GM18505 (cell line): Measurements from ENCODE around the gene LAMA2.

Experiments used
- ATAC-seq: cut with Tn5 transposase; IDR thresholded peaks from one replicate; pipeline ENCODE4 v1.9.1; 2021; ENCODE audit not compliant: unreplicated experiment
- POLR2A ChIP-seq: IDR thresholded peaks from 4 replicates; pipeline ENCODE4 v1.6.1; 2011; ENCODE audit warnings: borderline replicate concordance; ENCODE audit not compliant: insufficient read depth, insufficient read length; ENCODE audit errors: extremely low read depth

The LAMA2 gene

DNA sequence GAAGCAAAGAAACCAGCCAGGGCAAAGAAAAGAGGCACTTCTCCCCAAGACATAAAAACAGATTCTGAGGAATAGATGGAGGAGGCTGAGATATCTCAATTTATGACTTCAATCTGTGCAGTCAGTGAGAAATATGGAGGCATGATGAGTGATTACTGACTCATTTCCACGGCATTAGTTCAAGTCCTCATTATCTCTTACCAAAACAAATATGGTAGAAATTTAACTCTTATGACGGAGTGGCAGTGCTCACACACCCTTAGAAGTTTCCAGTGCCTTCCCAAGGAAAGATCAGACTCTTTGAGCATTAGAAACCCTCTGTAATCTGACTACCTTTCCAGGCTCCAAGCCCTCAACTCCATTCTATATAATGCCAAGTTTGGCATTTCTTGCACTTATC is 463.0 kb downstream of the LAMA2 start:
- no peak for ATAC-seq
- no peak for TF ChIP-seq POLR2A

DNA sequence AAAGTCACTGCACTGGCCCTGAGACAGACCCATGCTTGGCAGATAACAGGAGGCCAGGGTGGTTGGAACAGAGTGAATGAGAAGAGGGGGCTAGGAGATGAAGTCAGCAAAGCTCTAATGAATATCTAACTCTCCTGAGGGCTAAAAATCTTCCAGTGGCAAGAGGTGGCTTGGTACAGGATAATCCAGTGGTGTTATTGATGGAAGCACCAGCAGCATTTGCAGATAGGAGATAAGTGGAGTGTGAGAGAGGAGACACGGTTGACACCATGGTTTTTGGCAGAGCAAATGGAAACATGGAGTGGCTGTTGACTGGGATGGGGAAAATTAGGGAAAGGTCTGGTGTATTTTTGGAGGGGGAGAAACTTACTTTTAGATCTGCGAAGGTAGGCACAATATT is 464.0 kb downstream of the LAMA2 start:
- TF ChIP-seq POLR2A = no peak
- no peak for ATAC-seq

DNA sequence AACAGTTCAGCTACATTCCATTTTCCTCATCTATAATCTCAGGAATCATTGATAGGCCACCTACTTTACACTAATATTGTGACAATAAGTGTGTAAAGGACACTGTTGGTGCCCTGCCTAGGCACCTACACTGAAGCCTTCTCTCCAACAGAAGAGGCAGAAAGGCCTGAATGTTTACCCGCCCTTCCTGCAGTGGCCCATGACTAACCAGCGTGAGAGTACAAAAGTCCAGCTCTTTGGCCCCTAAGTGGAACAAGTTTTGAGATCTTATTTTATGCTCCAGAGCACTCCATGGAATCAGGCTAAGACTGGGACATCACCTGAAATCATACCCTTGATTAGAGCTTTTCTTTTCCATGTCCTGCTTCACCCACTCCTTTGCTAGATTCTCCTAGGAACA is 467.3 kb downstream of the LAMA2 start:
- TF ChIP-seq POLR2A = no peak
- ATAC-seq = no peak

DNA sequence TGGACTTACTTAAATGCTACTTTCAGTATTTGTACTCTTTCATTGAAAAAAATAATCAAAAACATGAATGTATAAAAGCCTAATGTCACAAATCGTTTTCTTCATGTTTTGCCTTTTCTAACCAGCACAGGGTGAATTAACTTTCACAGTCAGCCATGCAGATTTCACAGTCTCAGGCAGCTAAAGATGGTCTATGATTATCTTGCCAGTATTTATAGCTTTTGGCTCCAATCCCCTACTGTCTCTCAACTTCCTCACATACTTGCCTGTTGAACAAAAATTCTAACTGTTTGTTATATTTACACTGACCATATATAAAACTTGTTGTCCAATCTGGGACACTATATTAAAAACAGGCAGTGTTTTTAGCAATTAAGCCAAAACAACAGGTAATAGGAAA is 468.9 kb downstream of the LAMA2 start:
- no peak for TF ChIP-seq POLR2A
- ATAC-seq = no peak

DNA sequence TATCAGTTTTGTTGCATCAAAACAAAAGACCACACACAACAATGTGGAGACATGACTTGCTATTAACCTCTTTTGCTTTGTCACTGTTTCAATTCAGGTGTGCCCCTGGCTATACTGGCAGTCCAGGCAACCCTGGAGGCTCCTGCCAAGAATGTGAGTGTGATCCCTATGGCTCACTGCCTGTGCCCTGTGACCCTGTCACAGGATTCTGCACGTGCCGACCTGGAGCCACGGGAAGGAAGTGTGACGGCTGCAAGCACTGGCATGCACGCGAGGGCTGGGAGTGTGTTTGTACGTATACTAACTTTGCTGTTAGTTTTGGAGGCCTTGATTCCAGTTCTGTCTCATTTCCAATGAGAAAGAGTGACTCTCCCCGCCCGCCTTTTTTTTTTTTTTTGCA is 470.1 kb downstream of the LAMA2 start:
- no peak for ATAC-seq
- TF ChIP-seq POLR2A = no peak

DNA sequence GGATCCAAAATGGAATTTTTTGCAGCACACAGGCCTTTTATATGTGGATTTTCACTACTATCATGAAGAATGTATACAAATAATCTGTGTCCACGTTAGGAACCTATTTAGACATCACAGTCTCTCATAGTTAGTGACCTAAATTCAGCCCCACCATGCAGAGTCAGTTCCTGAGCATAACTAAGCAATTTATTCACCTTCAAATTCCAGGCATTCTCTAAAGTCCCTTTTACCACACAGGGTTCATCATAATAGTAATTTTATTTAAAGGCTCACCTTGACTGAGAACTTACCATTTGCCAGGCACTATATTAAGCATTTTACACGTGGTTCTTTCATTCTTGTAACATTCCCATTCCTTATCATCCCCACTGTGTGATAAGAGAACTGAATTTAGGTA is 473.2 kb downstream of the LAMA2 start:
- no peak for TF ChIP-seq POLR2A
- no peak for ATAC-seq

DNA sequence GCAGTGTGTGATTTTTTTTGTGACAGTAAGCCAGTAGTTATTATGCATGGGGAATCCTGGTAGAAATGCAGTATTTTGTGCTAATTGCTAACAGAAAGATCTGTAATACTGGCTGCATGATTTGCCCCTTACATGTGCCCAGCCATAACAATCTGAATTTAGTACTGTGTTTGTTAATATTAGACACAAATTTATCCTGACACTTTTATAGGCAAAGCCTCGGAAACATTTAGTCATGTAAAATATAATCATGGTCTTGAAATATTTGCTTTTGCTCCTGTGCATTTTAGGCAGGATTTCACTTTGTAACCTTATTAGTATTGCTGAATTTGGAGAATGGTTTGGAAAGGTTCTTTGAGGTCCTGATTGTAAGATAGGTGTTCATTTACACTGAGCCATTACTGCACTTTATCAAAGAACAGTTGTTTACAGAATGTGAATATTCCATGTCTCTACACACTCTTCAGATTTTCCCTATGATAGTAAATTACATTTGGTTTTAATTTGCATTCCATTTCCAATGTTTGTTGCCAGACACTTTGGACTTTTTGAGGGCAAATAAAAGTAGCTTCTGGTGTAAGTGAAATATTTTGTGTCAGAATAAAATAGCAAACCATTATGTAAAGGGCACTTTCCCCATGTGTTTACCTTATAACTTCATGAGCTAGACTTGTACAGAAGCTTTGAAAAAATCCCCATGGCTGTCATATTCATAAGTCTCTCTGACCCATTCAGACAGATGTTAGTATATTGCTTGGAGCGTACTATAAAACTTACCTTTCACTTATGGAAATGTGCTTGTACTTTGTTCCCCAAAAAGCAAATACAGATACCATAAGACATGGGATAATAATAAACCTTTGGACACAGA is 477.1 kb downstream of the LAMA2 start:
- no peak for ATAC-seq
- no peak for TF ChIP-seq POLR2A

DNA sequence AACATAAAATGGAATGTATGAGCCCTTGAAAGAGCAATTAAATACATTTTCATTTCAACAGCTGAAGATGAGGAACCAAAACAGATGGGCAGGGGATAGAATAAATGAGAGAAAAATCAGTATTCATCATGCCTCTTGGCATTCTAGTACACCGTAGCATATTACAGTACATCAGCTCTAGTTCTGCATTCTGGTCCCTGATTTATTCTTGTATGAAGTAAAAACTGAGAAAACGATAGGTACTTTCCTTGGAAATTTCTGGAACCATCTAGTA is 477.7 kb downstream of the LAMA2 start:
- ATAC-seq = no peak
- no peak for TF ChIP-seq POLR2A

DNA sequence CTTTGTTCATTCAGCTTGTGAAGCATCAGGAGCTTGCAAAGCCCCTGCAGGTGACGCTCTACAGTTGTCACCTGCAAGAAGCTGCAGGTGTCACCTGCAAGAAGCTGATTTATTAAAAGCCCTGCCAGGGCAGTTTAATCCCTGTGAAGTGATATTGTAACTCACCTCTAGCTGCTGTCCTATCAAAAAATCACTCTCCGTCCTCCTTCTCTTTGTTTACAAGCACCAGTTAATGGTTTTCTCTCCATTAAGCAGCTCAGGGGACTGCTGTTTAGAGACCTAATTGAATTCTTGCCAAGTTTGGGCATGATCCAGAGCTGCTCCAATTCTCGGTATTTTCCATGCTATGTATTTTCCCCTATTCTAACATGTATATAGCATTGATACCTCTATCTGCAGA is 481.1 kb downstream of the LAMA2 start:
- ATAC-seq = no peak
- no peak for TF ChIP-seq POLR2A

DNA sequence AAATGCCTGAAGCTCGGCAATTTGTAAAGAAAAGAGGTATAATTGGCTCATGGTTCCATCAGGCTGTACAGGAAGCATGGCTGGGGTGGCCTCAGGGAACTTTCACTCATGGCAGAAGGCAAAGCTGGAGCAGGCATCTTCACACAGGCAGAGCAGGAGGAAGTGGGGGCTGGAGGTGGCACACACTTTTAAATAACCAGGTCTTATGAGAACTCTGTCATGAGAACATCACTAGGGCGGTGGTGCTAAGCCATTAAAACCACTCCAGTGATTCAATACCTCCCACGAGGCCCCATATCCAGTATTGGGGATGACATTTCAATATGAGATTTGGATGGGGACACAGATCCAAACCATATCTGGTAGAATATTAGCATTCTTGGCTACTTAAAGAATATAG is 481.8 kb downstream of the LAMA2 start:
- TF ChIP-seq POLR2A = no peak

DNA sequence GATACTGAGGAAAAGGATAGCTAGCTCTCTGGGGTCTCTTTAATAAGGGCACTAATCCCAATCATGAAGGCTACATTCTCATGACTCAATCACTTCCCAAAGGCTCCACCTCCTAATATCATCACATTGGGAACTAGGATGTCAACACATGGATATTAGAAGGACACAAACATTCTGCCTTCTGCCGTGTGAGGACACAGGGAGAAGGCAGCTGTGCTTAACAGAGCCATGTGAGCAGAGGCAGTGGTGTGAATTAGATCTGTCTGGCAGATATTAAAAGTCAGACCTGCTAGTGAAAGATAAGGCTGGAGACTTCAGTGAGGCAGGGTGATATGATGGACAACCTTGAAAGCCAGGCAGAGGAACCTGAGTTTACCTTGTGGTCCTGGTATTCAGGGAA is 485.1 kb downstream of the LAMA2 start:
- ATAC-seq = no peak
- no peak for TF ChIP-seq POLR2A

More for the DNA sequence above, 481.8 kb downstream of the LAMA2 start:
- ATAC-seq = no peak

DNA sequence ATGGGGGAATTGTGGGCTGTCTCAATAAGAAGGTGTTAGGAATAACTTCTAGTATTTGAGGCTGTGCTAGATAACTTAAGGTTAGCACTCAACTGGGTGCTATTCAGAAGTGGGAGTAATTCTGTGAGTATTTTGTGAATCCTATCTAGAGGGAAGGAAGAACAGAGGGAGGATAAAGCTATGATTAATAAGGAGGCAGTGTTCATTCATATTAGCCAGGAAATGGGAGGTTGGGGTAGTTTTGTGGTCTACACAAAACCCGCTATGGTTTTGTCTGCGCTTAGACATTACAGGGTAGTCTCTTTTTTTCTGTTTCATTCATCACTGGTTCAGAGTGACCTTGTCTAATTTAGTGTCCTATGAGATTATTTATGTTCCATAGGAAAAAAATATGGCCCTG is 486.0 kb downstream of the LAMA2 start:
- no peak for TF ChIP-seq POLR2A
- ATAC-seq = no peak

DNA sequence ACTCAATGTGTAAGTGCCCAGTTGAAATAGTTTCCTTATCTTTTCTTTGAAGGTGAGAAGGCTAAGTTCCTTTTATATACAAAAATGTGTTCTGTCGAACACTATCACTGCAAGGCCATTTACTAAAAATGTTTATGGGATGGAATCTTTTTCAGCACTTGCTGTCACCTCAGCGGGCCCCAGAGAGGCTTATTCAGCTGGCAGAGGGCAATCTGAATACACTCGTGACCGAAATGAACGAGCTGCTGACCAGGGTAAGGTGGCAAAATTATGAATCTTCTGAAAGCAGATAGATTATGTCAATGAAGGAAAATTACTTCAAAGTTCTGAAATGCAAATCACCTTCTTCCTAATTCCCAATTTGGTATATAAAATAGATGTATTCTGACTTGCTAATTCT is 486.8 kb downstream of the LAMA2 start:
- ATAC-seq = no peak

DNA sequence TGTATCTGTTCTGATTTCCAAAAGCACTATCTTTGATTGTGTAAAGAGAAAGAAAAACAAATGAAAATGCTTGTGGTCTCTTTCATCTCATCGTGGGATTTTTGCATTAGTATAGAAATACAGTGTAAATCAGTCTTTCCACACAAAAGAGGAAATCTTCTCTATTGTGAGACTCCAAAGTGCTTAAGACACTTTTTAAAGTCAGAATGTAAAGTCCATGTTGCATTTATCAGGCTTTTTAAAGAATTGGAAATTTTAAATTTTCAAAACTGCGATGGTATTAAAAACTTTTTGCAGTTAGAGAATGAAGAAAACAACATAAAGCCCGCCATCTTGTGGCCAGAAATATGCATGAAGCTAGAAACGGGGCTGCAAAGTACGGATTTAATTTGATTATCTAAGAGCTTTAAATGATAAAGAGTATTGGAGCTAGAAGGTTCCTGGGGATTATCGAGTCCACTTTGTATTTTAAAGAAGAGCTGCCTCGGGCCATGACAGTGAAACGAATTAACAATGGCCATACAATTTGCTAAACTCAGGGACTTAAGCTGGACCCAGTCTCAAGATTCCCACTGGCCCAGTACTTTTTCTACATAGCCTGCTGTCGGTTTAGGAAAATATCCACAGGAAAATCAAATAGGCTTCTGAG is 487.5 kb downstream of the LAMA2 start:
- no peak for TF ChIP-seq POLR2A
- ATAC-seq = no peak

More for the DNA sequence above, 486.8 kb downstream of the LAMA2 start:
- no peak for TF ChIP-seq POLR2A
